Fibroblast of pulmonary artery (primary cell): ENCODE data around the gene MB21D2.
"Not testable (repeated sequence)": the region's sequence is repeated elsewhere in the genome, so short reads cannot be mapped to it uniquely, and the experiment has no call there.

Experiments
- DNase-seq: peaks from one replicate; pipeline ENCODE4 v3.0.0-alpha.2; 2010; ENCODE audit warnings: low read depth
- H3K4me3 ChIP-seq: replicated peaks from 2 replicates; pipeline ENCODE4 v1.5.1; 2011; ENCODE audit warnings: low read depth, mild to moderate bottlenecking, control low read depth, low read length, moderate library complexity
- CTCF ChIP-seq: IDR thresholded peaks from 2 replicates; pipeline ENCODE4 v1.5.1; 2011; ENCODE audit warnings: mild to moderate bottlenecking, control low read depth, low read length, inconsistent platforms; ENCODE audit errors: missing control alignments

The MB21D2 gene

GRCh38 chr3:192917404-192918274, at the start of gene MB21D2:
Gene MB21D2 (minus strand): TSS chr3:192917856. CDS start chr3:192917840, 16 bp downstream.
- peak within 1 kb of the TSS; percentile 96 for H3K4me3 ChIP-seq
- peak; percentile 89 for DNase-seq
- no peak for TF ChIP-seq CTCF

- H3K4me3 ChIP-seq, result not testable (repeated sequence)
Measured at GRCh38 chr3:192964959-192965719, 47.5 kb upstream of the MB21D2 start.

GRCh38 chr3:192959773-192960172, 42.1 kb upstream of the MB21D2 start:
- no peak for TF ChIP-seq CTCF
- no peak overlapping the region for H3K4me3 ChIP-seq
- DNase-seq, result no peak

More at GRCh38 chr3:192964959-192965719, 47.5 kb upstream of the MB21D2 start:
- not testable (repeated sequence) for DNase-seq

GRCh38 chr3:192958219-192958872, 40.7 kb upstream of the MB21D2 start:
- no peak for TF ChIP-seq CTCF
- H3K4me3 ChIP-seq, result peak overlapping the region; percentile 42
- no peak for DNase-seq

GRCh38 chr3:192957441-192958021, 39.9 kb upstream of the MB21D2 start:
- H3K4me3 ChIP-seq, result peak overlapping the region; percentile 42
- TF ChIP-seq CTCF, result no peak
- DNase-seq, result peak; percentile 99

- TF ChIP-seq CTCF, result no peak
- H3K4me3 ChIP-seq, result no peak overlapping the region
- DNase-seq, result no peak
Measured at GRCh38 chr3:192953926-192954325, 36.3 kb upstream of the MB21D2 start.
